Endothelial cell of umbilical vein (primary cell): ENCODE results near the gene HES7.

Source experiments
- EZH2 ChIP-seq: IDR thresholded peaks from 2 replicates; pipeline ENCODE4 v1.6.1; 2012; ENCODE audit warnings: borderline replicate concordance, low read depth, mild to moderate bottlenecking, moderate library complexity, low read length, inconsistent platforms; ENCODE audit not compliant: severe bottlenecking
- GATA2 ChIP-seq: IDR thresholded peaks from 2 replicates; pipeline ENCODE4 v1.7.0; 2011; ENCODE audit warnings: low read depth, mild to moderate bottlenecking, moderate library complexity, mixed read lengths, low read length; ENCODE audit not compliant: insufficient read length, insufficient read depth
- JUN ChIP-seq: IDR thresholded peaks from 2 replicates; pipeline ENCODE4 v1.6.1; 2011; ENCODE audit warnings: borderline replicate concordance, low read depth; ENCODE audit not compliant: insufficient read length, insufficient read depth
- MAX ChIP-seq: IDR thresholded peaks from 2 replicates; pipeline ENCODE4 v1.6.1; 2011; ENCODE audit not compliant: insufficient read depth, insufficient read length
- POLR2A ChIP-seq: IDR thresholded peaks from 2 replicates; pipeline ENCODE4 v1.6.1; 2012; ENCODE audit warnings: low read depth, mild to moderate bottlenecking, control low read depth, low read length
- TF ChIP-seq, protein P1 (sequence below), 2 donors: IDR thresholded peaks; 1 replicate in 1 of 2; 2 replicates in 1 of 2; pipeline ENCODE4 v1.5.1; 2011; ENCODE audit warnings: low read length in 2 of 2, mild to moderate bottlenecking in 2 of 2, moderate library complexity in 2 of 2, control low read depth in 1 of 2, inconsistent platforms in 1 of 2, low read depth in 1 of 2; ENCODE audit not compliant: insufficient read depth in 1 of 2; ENCODE audit errors: extremely low read depth in 1 of 2

DNA sequence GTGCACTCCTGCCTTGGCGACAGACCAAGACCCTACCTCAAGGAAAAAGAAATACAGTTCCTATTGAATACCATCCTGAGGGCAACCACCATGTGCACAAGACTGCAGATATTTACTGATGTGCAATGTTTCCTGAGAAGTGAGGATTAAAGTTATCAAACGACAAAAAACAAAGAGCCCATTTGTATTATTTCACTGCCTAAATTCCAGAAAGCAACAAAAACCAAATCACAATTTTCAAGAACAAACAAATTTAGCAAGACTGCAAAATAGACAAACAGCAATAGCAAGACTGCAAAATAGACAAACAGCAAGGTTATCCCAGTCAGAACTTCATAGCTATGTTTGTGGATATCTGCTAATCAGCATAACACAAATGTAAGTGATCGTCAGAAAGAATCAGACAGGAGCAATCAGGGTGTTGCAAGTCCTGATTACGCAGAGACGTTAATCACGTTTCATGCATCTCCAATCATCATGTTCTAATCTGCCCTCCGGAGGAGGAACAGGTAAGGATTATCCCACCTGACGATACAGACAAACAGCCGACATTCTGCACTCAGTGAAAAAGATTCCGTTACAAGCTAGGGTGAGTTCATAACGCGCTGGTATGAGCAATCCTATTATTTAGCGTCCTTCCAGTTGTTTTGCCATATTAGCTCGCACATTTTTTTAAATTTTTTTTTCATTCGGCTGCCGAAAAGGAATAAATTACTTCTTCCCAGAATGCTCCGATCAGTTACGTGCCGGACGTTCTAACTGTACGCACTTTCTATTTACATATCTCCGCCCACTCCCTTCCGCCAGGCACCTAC is 49.4 kb upstream of the HES7 start:
- TF ChIP-seq, protein P1, sequence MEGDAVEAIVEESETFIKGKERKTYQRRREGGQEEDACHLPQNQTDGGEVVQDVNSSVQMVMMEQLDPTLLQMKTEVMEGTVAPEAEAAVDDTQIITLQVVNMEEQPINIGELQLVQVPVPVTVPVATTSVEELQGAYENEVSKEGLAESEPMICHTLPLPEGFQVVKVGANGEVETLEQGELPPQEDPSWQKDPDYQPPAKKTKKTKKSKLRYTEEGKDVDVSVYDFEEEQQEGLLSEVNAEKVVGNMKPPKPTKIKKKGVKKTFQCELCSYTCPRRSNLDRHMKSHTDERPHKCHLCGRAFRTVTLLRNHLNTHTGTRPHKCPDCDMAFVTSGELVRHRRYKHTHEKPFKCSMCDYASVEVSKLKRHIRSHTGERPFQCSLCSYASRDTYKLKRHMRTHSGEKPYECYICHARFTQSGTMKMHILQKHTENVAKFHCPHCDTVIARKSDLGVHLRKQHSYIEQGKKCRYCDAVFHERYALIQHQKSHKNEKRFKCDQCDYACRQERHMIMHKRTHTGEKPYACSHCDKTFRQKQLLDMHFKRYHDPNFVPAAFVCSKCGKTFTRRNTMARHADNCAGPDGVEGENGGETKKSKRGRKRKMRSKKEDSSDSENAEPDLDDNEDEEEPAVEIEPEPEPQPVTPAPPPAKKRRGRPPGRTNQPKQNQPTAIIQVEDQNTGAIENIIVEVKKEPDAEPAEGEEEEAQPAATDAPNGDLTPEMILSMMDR (IDR thresholded peaks at IDR 0.05; ENCODE audit: extremely low read depth in 1 of 2, insufficient read depth in 1 of 2, low read depth in 1 of 2, low read length in 2 of 2), result no peak
- peak; percentile 37 for TF ChIP-seq JUN
- peak; percentile 20 for TF ChIP-seq MAX
- peak; percentile 100 for TF ChIP-seq POLR2A
- no peak for TF ChIP-seq EZH2
- peak; percentile 75 for TF ChIP-seq GATA2
